C4-2B (cell line): ENCODE measurements around the gene OBSL1.

Experiments used
- ZFX ChIP-seq: fragments of 450-650 bp; IDR thresholded peaks from 2 replicates; pipeline ENCODE4 v1.6.1; 2017
- TF ChIP-seq, protein P1 (sequence below): fragments of 450-650 bp; conservative IDR thresholded peaks from 2 replicates; pipeline ENCODE4 v1.5.1; 2017; ENCODE audit warnings: mild to moderate bottlenecking

DNA sequence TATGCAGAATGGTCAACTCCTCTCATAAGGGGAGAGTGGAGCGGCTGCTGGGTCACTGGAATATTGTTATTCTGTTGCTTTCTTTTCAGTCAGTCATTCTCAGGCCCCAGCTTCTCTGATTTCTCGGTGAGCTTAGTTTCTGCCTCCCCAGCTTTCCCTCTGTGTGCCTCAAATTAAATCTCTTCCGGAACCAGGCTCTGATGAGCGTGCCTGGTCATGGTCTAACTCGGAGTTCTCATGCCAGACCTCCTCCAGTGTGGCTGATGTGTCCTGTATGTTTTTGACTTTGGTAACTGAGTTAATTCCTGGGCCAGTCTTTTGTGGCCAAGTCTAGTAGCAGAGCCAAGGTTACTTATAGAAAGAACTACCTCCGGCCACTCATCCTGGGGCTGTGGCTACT lies 21.4 kb upstream of the OBSL1 start:
- TF ChIP-seq, protein P1, sequence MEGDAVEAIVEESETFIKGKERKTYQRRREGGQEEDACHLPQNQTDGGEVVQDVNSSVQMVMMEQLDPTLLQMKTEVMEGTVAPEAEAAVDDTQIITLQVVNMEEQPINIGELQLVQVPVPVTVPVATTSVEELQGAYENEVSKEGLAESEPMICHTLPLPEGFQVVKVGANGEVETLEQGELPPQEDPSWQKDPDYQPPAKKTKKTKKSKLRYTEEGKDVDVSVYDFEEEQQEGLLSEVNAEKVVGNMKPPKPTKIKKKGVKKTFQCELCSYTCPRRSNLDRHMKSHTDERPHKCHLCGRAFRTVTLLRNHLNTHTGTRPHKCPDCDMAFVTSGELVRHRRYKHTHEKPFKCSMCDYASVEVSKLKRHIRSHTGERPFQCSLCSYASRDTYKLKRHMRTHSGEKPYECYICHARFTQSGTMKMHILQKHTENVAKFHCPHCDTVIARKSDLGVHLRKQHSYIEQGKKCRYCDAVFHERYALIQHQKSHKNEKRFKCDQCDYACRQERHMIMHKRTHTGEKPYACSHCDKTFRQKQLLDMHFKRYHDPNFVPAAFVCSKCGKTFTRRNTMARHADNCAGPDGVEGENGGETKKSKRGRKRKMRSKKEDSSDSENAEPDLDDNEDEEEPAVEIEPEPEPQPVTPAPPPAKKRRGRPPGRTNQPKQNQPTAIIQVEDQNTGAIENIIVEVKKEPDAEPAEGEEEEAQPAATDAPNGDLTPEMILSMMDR: no peak
- no peak for TF ChIP-seq ZFX
